ENCODE data around the gene NOC4L.
A peak's percentile ranks its signal among the peaks of the same experiment; 100 is the strongest.

The NOC4L gene

GRCh38 chr12:132171968-132172521 lies 27.8 kb downstream of the NOC4L start:
- no peak for DNase-seq

- DNase-seq = no peak
Measured at GRCh38 chr12:132172619-132173018, 28.4 kb downstream of the NOC4L start.

- no peak for DNase-seq
Measured at GRCh38 chr12:132173135-132174014, 29.1 kb downstream of the NOC4L start.

- DNase-seq = no peak
Measured at GRCh38 chr12:132174015-132174838, 30.0 kb downstream of the NOC4L start.

- DNase-seq = no peak
Measured at GRCh38 chr12:132174839-132175490, 30.7 kb downstream of the NOC4L start.

GRCh38 chr12:132175496-132176384 lies 31.5 kb downstream of the NOC4L start:
- no peak for DNase-seq

GRCh38 chr12:132176385-132176919 lies 32.2 kb downstream of the NOC4L start:
- no peak for DNase-seq

GRCh38 chr12:132176920-132177551 lies 32.8 kb downstream of the NOC4L start:
- no peak for DNase-seq

- peak; percentile 19 to 49 for DNase-seq
Measured at GRCh38 chr12:132178316-132178715, 34.1 kb downstream of the NOC4L start.

GRCh38 chr12:132178801-132179401 lies 34.6 kb downstream of the NOC4L start:
- DNase-seq = no peak

- no peak for DNase-seq
Measured at GRCh38 chr12:132179431-132180362, 35.4 kb downstream of the NOC4L start.

- DNase-seq = no peak
Measured at GRCh38 chr12:132180648-132181546, 36.6 kb downstream of the NOC4L start.

- no peak for DNase-seq
Measured at GRCh38 chr12:132181570-132182200, 37.4 kb downstream of the NOC4L start.

GRCh38 chr12:132182206-132182710 lies 38.0 kb downstream of the NOC4L start:
- DNase-seq = no peak

- DNase-seq = no peak
Measured at GRCh38 chr12:132182711-132183365, 38.6 kb downstream of the NOC4L start.

- no peak for DNase-seq
Measured at GRCh38 chr12:132185705-132186104, 41.4 kb downstream of the NOC4L start.

- no peak for DNase-seq
Measured at GRCh38 chr12:132186208-132186856, 42.1 kb downstream of the NOC4L start.

All from AML-193 (cell line).